HPDE6-E6E7 (cell line): ENCODE results near the gene PDPK1.
A peak's percentile ranks its signal among the peaks of the same experiment; 100 is the strongest.

Experiments used
- DNase-seq: peaks from one replicate; pipeline ENCODE4 v3.0.0; 2011; ENCODE audit warnings: missing footprints; ENCODE audit errors: extremely low spot score

The PDPK1 gene

GRCh38 chr16:2537451-2538379 is at the start of gene PDPK1:
PDPK1 (plus strand) TSS chr16:2538021; CDS start chr16:2538113, 92 bp downstream.
- peak; percentile 77 for DNase-seq

DNA sequence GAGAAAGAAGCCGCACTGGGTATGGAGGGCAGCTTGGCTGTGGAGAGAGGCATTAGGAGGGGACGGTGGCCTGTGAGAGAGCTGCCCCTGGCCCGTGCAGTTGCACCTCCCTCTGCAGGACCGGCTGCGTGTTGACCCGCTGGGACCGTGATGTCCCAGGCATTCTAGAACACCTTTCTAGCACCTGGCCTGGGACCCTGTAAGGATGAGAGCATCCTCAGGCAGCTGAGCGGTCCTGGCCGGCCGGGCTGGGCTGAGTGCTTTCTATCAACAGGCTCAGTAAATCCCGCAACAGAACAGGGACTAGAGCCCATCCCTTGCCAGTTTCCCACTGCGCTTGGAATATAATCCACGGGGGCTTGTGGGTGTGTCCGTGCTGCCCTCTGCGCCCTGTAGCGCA is 48.2 kb upstream of the PDPK1 start:
- no peak for DNase-seq

DNA sequence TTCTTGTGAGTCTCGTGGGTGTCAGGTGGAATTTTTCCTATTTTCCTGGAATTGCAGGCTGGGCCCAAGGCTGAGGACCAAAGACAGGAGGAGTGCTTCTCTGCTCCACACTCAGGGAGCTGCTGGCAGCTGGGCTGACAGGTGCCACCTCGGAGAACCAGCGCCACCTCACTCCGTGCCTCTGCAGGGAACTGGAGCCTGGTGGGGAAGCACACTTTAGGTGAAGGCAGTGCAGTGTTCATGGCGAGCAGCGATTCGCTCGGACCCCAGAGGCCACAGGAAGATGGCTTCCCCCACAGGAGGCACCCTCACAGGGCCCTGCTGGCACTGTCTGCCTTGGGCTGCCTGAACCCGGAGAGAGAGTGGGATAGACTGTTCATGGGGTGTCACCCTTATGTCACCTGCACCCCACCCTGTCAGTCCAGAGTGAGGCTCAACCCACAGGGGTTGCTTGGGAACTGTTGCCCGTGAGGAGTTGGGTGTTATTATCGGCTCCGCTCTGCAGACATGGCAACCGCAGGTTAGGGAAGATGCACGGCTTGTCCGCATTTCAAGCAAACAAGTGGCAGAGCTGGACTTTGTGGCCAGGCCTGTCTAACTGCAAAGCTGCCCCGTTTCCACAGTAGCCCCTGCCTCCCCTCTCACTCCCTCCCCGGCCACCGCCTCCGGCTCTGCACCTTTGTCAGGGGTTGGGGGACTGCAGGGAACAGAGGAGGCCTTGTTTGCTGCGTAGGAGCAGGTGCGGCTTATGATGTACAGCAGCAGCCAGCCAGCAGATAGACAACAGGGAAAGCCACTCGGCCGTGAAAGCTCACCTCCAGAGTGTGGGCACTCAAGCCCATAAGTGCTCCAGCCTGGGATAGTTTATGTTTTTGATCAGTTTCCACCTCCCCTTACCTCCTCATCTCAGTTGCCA is 47.4 kb upstream of the PDPK1 start:
- DNase-seq, result no peak

DNA sequence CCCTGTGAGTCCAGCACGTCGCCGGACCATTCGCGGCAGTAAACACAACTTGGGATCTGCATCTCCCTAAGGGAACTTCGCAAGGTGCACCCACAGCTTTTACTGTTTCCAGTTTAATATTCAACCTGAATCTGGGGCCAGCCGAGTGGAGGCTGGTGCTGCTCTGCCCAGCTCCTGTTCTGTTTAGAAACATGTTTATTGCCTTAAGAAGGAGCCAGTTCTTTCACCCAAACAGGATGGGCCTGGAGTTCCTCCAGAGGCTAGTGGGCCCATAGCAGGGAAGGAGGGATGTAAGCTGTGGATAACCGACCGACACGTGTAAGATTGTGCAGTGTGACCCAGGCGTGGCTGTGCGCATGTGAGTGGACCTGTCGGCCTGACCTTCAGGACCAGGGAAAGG is 45.5 kb upstream of the PDPK1 start:
- DNase-seq, result no peak

DNA sequence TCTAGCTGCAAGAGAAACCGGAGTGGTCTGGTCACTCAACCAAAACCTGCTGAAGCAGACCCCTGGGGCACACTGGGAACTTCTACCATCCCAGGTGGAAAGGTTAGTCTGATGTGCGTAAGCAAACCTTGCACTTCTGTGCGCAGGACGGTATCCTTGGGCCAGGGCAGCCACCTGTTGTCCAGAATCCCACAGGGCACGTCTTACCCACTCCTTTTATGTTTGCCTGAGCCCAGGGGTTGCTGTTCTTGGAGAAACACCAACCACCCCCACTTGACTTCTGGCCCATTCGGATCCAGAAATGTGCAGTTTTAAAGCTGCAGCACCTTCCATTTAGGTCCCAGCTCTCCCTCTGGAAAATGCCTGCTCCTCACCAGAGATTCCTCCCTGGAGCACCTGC is 44.2 kb upstream of the PDPK1 start:
- no peak for DNase-seq

DNA sequence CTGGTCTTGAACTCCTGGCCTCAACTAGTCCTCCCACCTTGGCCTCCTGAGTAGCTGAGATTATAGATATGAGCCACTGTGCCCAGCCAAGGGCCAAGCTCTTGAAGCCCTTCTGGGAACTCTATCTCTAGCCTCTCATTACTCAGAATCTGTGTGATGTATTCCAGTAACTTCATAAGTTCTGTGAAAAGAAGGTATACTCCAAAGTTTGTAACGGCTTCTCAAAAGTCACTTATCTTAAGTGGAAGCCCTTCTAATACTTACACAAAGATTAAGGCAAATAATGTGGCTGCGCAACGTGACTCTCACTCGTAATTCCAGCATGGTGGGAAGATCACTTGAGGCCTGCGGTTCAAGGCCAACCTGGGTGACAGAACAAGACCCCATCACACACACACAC is 43.2 kb upstream of the PDPK1 start:
- DNase-seq, result no peak

DNA sequence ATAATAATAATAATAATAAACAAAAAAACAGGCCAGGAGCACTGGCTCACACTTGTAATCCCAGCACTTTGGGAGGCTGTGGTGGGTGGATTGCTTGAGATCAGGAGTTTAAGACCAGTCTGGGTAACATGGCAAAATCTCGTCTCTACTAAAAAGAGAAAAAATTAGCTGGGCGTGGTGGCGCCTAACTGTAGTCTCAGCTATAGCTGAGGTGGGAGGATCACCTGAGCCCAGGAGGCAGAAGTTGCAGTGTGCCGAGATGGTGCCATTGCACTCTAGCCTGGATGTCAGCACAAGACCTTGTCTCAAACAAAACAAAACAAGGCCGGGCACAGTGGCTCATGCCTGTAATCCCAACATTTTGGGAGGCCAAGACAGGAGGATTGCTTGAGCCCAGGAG is 42.8 kb upstream of the PDPK1 start:
- DNase-seq, result no peak

- DNase-seq, result no peak
These were observed 41.4 kb upstream of the PDPK1 start for GRCh38 chr16:2496223-2497115.

DNA sequence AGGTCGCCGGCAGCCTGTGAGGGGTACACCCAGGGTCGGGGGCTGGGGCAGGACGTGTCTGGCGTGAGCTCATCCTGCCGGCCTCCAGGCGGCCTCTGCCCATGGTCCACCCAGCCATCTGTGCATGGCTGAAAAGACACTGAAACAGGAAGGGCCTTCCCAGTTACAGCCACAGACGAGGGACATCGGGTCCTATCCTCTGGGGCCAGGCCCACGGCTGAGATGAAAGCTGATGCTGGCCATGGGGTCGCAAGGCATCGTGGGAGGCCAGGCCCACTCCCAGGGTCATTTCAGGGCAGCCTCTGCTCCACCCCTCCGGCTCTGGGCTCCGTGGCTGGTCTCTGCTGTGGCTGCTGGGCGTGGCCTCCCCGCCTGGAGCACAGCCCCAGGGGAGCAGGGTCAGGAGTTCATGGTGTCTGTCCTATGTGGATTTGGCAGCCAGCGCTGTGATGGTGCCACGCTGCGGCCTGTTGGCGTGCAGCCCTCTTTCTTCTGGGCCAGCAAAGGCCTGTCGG is 40.6 kb upstream of the PDPK1 start:
- DNase-seq, result no peak

- DNase-seq, result no peak
These were observed 39.9 kb upstream of the PDPK1 start for GRCh38 chr16:2497695-2498484.

DNA sequence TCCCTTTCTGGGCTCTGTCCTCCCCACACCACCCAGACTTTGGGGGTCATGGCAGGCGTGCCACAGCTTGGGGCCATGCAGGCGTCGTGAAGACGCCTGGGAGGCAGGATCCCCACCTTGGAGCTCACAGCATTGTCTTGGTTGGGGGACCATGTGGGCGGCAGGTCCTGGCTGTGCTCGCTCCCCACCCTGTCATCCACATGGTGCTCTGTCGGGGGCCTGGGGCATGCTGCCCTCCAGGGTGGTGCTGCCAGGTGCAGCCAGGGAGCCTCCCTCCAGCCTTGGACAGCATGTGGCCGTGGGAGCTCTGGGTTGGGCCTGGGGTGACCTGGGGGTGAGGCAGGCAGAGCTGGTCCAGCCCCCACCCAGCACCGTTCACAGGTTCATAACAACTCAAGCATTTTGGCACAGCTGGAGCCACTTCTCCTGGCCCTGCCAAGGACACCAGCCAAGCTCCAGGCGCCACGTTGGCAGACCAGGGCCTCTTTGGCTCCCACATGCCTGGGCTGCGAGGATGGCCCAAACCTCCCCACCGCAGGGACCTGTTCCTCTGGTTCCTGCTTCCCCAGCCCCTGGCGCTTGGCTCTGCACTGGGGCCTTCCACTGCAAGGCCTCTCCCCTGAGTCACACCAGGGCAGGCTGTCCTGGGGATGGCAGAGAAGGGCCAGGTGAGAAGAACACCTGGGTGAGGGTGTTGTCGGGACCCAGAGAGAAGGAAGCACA is 39.1 kb upstream of the PDPK1 start:
- no peak for DNase-seq

GRCh38 chr16:2499454-2499853 is 38.4 kb upstream of the PDPK1 start:
- DNase-seq, result no peak

GRCh38 chr16:2499890-2500429 is 37.9 kb upstream of the PDPK1 start:
- no peak for DNase-seq

DNA sequence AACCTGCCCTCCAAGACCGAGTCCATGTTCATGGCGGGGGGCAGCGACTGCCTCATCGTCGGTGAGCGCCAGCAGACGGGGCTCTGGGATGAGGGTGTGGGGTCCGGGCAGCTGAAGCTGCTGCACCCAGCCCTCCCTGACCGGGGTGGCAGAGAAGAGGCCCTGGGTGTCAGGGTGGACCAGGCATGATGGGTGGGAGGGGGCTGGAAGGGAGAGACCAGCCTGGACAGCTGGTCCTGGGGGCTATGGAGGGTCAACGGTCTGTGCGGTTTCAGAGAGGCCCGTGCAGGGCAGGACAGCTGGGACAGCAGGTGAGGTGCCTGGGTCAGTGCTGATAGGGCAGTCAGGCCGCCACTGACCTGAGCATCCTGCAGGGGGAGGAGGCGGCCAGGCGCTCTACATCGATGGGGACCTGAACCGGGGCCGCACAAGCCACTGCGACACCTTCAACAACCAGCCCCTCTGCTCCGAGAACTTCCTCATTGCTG is 37.3 kb upstream of the PDPK1 start:
- DNase-seq, result no peak

GRCh38 chr16:2500918-2501750 is 36.7 kb upstream of the PDPK1 start:
- peak; percentile 51 for DNase-seq

DNA sequence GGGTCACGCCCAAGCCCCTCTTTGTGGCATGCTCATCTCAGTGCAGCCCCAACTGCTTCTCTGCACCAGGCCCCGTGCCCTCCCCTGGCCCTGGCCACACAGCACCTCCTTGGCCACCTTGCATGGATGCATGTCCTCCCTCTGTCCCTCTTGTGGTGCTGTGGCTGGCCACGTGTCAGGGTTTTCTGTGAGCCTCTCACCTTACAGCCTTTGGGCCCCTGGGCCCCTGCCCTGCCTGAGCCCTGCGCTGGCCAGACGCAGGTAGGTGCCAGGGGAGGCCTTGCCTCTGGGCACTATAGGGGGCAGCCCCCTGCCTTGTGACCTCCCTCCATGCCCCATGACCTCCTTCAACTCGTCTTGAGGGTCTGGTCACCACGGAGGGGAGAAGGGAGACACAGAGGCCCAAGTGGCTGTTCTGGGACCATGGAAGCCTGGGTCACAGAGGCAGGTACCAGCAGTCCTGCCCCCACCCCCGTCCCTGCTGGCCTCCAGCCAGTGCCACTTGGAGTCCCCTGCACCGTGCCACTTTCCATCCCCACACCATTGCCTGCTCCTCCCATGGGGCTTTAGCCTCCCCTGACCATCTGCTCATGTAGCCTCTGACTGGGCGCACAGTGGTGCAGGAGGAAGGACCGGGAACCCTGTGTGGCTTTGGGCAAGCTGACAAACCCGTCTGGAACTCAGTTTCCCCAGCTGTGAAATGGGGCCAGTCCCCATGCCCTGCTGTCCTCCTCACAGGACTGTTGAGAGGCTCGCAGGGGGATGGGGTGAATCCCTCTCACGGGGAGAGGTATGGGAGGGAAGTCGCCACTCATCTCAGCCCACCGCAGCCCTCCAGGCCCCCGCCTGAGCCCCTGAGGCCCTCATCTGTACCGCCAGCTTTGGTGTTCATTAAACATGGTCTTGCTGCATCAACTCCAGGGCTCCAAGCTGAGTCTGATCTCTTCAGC is 35.6 kb upstream of the PDPK1 start:
- DNase-seq, result no peak

DNA sequence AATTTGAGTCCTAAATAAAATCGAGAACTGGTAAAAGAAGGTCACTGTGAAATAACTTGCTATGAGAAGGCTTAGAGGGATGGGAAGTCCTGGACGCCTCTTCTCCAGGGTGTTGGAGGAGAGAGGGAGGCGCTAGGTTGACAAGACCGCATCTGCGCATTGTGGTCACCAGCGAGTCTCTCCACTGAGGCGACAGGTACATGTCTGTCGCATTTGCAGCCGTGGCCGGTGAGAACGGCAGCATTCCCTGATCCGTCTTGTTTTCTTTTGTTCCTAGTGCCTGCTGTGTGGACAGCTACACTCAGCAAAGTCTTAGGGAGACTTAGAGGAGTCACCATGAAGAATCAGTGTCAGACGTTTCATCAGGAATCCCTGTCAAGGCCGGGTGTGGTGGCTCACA is 32.1 kb upstream of the PDPK1 start:
- DNase-seq, result no peak
